Lung (tissue), 12 donors: Measurements from ENCODE around the gene EVA1C. TPM values are rescaled to one million over a fixed set of nuclear protein-coding genes. Genes with fewer than 3 reads are reported as not detected.
"Not testable (repeated sequence)": the region's sequence is repeated elsewhere in the genome, so short reads cannot be mapped to it uniquely, and the experiment has no call there.

Source experiments
- ATAC-seq: fragments of 200-7000 bp; cut with Tn5 transposase; one replicate; pipeline ENCODE4 v1.9.1; 2020; ENCODE audit warnings: moderate number of reproducible peaks; ENCODE audit not compliant: insufficient read depth, low FRiP score
- DNase-seq, 3 donors: peaks; one replicate each; pipeline ENCODE4 v3.0.0-alpha.2; 2013 to 2017
- H3K27ac ChIP-seq, 2 donors: one replicate each; pipeline ENCODE4 v1.5.1; 2013; ENCODE audit warnings: mild to moderate bottlenecking in 2 of 2, moderate library complexity in 2 of 2, control low read depth in 1 of 2, inconsistent platforms in 1 of 2, low read depth in 1 of 2, low read length in 1 of 2
- H3K27me3 ChIP-seq, 3 donors: one replicate each; pipeline ENCODE4 v1.5.1; 2013; ENCODE audit warnings: low read length in 2 of 3; ENCODE audit not compliant: control insufficient read depth in 3 of 3, insufficient read depth in 3 of 3
- H3K36me3 ChIP-seq, 4 donors: one replicate each; pipeline ENCODE4 v1.5.1; 2013; ENCODE audit warnings: low read length in 4 of 4, mild to moderate bottlenecking in 1 of 4, moderate library complexity in 1 of 4; ENCODE audit not compliant: control insufficient read depth in 4 of 4, insufficient read depth in 4 of 4
- H3K4me1 ChIP-seq, 5 donors: one replicate each; pipeline ENCODE4 v1.5.1; 2013; ENCODE audit warnings: low read length in 5 of 5, mild to moderate bottlenecking in 2 of 5, moderate library complexity in 1 of 5; ENCODE audit not compliant: control insufficient read depth in 5 of 5, insufficient read depth in 5 of 5
- H3K4me3 ChIP-seq: one replicate; pipeline ENCODE4 v1.5.1; 2013; ENCODE audit warnings: mild to moderate bottlenecking, control low read depth, moderate library complexity
- H3K9ac ChIP-seq, 2 donors: one replicate each; pipeline ENCODE4 v1.5.1; 2013; ENCODE audit warnings: low read length in 2 of 2, control low read depth in 1 of 2; ENCODE audit not compliant: insufficient read depth in 1 of 2
- H3K9me3 ChIP-seq, 4 donors: one replicate each; pipeline ENCODE4 v1.5.1; 2013; ENCODE audit warnings: low read length in 3 of 4, mild to moderate bottlenecking in 1 of 4, moderate library complexity in 1 of 4; ENCODE audit not compliant: control insufficient read depth in 4 of 4, insufficient read depth in 3 of 4
- CTCF ChIP-seq: IDR thresholded peaks from 2 replicates; pipeline ENCODE4 v1.5.1; 2012; ENCODE audit warnings: mild to moderate bottlenecking; ENCODE audit errors: control extremely low read depth, extremely low read depth
- WGBS, 2 donors: extraction: QIAGEN DNeasy Blood & Tissue Kit; methylation state at CpG; one replicate each; pipeline ENCODE4 v1.1.7; 2013; 5-methylcytosine and 5-hydroxymethylcytosine counted together
- polyA plus RNA-seq, 2 donors: library from polyadenylated mRNA; stranded (reverse); fragments of 200-250 nt; gene quantifications; one replicate each; pipeline ENCODE4 v1.2.1, GENCODE V29; 2013
- total RNA-seq, 2 donors: library from RNA; depleted of rRNA in 1 of 2; stranded (reverse); fragments of >200 nt in 1 of 2; gene quantifications; one replicate each; pipeline ENCODE4 v1.2.1, GENCODE V29; 2014 to 2021
- donor health status: control.
- donor health status: control.
- donor health status: Bipolar disorder and iron deficiency.
- donor health status: healthy.
- donor health status: DM: yes; HTN: yes; CAD: no.

EVA1C gene
- total and polyA plus RNA-seq, 4 donors, result 13.9 to 59.0 (median 48.6) TPM

GRCh38 chr21:32457360-32457840, 44.9 kb downstream of the EVA1C start:
- H3K4me3 ChIP-seq, result no peak overlapping the region
- peak overlapping the region in 1 of 2 donors; percentile 0 for H3K9ac ChIP-seq
- DNase-seq, result peak; percentile 11 to 49 (median 40)
- 42 to 59% methylated on average over 9 of the region's 9 CpGs for WGBS, 2 donors
- ATAC-seq, result no peak
- peaks cover 3 to 17% (median 6%) of the 10 kb centered on the region in 5 donors for H3K4me1 ChIP-seq
- H3K27ac ChIP-seq, result peak overlapping the region in 1 of 2 donors; percentile 44
- H3K9me3 ChIP-seq, result no peaks in the 10 kb centered on the region
- TF ChIP-seq CTCF, result no peak
- peaks cover 0 to 18% (median 5%) of the 10 kb centered on the region in 4 donors for H3K36me3 ChIP-seq
- no peaks in the 10 kb centered on the region for H3K27me3 ChIP-seq

GRCh38 chr21:32457962-32458361, 45.5 kb downstream of the EVA1C start:
- peak overlapping the region in 1 of 2 donors; percentile 0 for H3K9ac ChIP-seq
- H3K36me3 ChIP-seq, result peaks cover 0 to 18% (median 5%) of the 10 kb centered on the region in 4 donors
- no peak overlapping the region for H3K4me3 ChIP-seq
- 91 to 94% methylated on average over 6 of the region's 6 CpGs for whole genome bisulfite sequencing, 2 donors
- peaks cover 3 to 16% (median 6%) of the 10 kb centered on the region in 5 donors for H3K4me1 ChIP-seq
- no peak for DNase-seq
- H3K27me3 ChIP-seq, result no peaks in the 10 kb centered on the region
- no peak overlapping the region for H3K27ac ChIP-seq
- ATAC-seq, result no peak
- H3K9me3 ChIP-seq, result no peaks in the 10 kb centered on the region
- no peak for TF ChIP-seq CTCF

GRCh38 chr21:32459972-32460371, 47.5 kb downstream of the EVA1C start:
- no peak overlapping the region for H3K27ac ChIP-seq
- no peaks in the 10 kb centered on the region for H3K27me3 ChIP-seq
- H3K9me3 ChIP-seq, result no peaks in the 10 kb centered on the region
- no peak overlapping the region for H3K4me3 ChIP-seq
- no peak overlapping the region for H3K9ac ChIP-seq
- H3K4me1 ChIP-seq, result peaks cover 3 to 15% (median 6%) of the 10 kb centered on the region in 5 donors
- TF ChIP-seq CTCF, result no peak
- peaks cover 0 to 18% (median 5%) of the 10 kb centered on the region in 4 donors for H3K36me3 ChIP-seq
- 62 to 85% methylated on average over 5 of the region's 5 CpGs for WGBS, 2 donors
- DNase-seq, result no peak
- no peak for ATAC-seq

DNA sequence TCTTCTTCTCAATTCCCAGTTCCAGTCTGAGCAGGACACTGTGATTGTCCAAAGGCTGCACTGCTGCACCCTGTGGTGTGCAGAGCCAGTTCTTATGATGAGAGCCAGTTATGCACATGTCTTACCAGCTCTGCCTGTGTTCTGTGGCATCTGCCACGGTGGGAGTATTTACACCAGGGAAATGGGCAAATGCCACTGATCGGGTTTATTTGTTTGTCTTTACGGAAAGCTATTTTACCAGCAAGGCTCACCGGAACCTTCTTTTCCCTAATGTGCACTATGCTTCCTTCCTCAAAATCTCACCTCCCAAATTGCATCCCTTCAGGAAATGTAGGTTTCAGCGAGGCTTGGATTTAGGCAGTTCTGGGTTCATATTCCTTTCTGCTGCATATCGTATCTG, 49.0 kb downstream of the EVA1C start:
- no peak for TF ChIP-seq CTCF
- ATAC-seq (no peak), DNase-seq (no peak)
- H3K27me3 ChIP-seq, result no peaks in the 10 kb centered on the region
- peaks cover under 1 to 12% (median 6%) of the 10 kb centered on the region in 5 donors for H3K4me1 ChIP-seq
- H3K4me3 ChIP-seq, result no peak overlapping the region
- H3K9ac ChIP-seq, result no peak overlapping the region
- WGBS, 2 donors, result 94 to 96% methylated on average over 6 of the region's 6 CpGs
- peaks cover 0 to 18% (median 5%) of the 10 kb centered on the region in 4 donors for H3K36me3 ChIP-seq
- H3K9me3 ChIP-seq, result no peaks in the 10 kb centered on the region
- no peak overlapping the region for H3K27ac ChIP-seq

DNA sequence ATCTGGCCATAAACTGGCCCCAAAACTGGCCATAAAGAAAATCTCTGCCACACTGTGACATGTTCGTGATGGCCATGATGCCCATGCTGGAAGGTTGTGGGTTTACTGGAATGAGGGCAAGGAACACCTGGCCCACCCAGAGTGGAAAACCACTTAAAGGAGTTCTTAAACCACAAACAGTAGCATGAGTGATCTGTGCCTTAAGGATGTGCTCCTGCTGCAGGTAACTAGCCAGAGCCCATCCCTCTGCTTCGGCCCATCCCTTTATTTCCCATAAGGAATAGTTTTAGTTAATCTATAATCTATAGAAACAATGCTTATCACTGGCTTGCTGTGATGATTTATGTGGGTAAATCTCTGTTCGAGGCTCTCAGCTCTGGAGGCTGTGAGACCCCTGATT, 50.1 kb downstream of the EVA1C start:
- not testable (repeated sequence) for H3K27me3 ChIP-seq, H3K9me3 ChIP-seq, H3K27ac ChIP-seq, ATAC-seq, H3K4me1 ChIP-seq, H3K4me3 ChIP-seq, H3K9ac ChIP-seq, DNase-seq
- H3K36me3 ChIP-seq, result peaks cover 0 to 18% (median 6%) of the 10 kb centered on the region in 4 donors
- 95 to 96% methylated on average over 3 of the region's 3 CpGs for WGBS, 2 donors
